B cell (primary cell): ENCODE results near the gene KRTAP4-6. TPM values are rescaled to one million over a fixed set of nuclear protein-coding genes. Genes with fewer than 3 reads are reported as not detected.
"Not testable (repeated sequence)": the region's sequence is repeated elsewhere in the genome, so short reads cannot be mapped to it uniquely, and the experiment has no call there.

Source experiments
- ATAC-seq: fragments of 200-7000 bp; cut with Tn5 transposase; one replicate; pipeline ENCODE4 v1.10.0; 2021; ENCODE audit warnings: low read depth, mild to moderate bottlenecking, moderate number of reproducible peaks, moderate library complexity
- CTCF ChIA-PET: fragments of 350-600 bp; sonication (Branson Sonifier 250); formaldehyde crosslinking; loops from one replicate; lab custom pipeline; 2021; ENCODE audit warnings: antibody characterized with exemption, inconsistent platforms; lab: Charles Lee
- POLR2A ChIA-PET: fragments of 350-600 bp; sonication (Branson Sonifier 250); formaldehyde crosslinking; loops from one replicate; lab custom pipeline; 2021; ENCODE audit warnings: antibody characterized with exemption; lab: Charles Lee
- DNase-seq: peaks from one replicate; pipeline ENCODE4 v3.0.0; 2013
- H2AFZ ChIP-seq: 2 replicates; pipeline ENCODE4 v1.6.1; 2012; ENCODE audit warnings: mild to moderate bottlenecking, low read depth, low read length; ENCODE audit not compliant: insufficient read depth, poor library complexity, severe bottlenecking
- H3K27ac ChIP-seq, 2 donors: 1 replicate in 1 of 2; 2 replicates in 1 of 2; pipeline ENCODE4 v1.5.1; 2012 to 2013; ENCODE audit warnings: low read length in 2 of 2, mild to moderate bottlenecking in 2 of 2, moderate library complexity in 1 of 2
- H3K27me3 ChIP-seq, 4 experiments: fragments of 200-600 bp in 1 of 4; sonication (generic) in 1 of 4; replicated peaks in 1 of 4; 1 replicate in 2 of 4; 2 replicates in 2 of 4; pipeline versions ENCODE4 v1.6.1 to v1.7.0; 2013 to 2016; ENCODE audit warnings: low read length in 3 of 4, mild to moderate bottlenecking in 2 of 4, mixed read lengths in 1 of 4, moderate library complexity in 1 of 4; ENCODE audit not compliant: insufficient read depth in 4 of 4, control insufficient read depth in 3 of 4; ENCODE audit errors: control extremely low read depth in 1 of 4
- H3K36me3 ChIP-seq, 2 experiments: replicated peaks in 1 of 2; 1 replicate in 1 of 2; 2 replicates in 1 of 2; pipeline versions ENCODE4 v1.6.1 to v1.7.1; 2013; ENCODE audit warnings: low read length in 1 of 2; ENCODE audit not compliant: insufficient read depth in 2 of 2, control insufficient read depth in 1 of 2; ENCODE audit errors: control extremely low read depth in 1 of 2, extremely low read depth in 1 of 2
- H3K4me1 ChIP-seq, 2 donors: fragments of 200-600 bp in 1 of 2; sonication (generic) in 1 of 2; 1 replicate in 1 of 2; 2 replicates in 1 of 2; pipeline versions ENCODE4 v1.5.1 to v1.6.1; 2013 to 2017; ENCODE audit warnings: low read length in 2 of 2; ENCODE audit not compliant: control insufficient read depth in 2 of 2, insufficient read depth in 2 of 2
- H3K4me2 ChIP-seq: replicated peaks from 2 replicates; pipeline ENCODE3; 2012; ENCODE audit warnings: mild to moderate bottlenecking, low read depth, low read length; ENCODE audit not compliant: poor library complexity, severe bottlenecking
- H3K4me3 ChIP-seq, 5 experiments: fragments of 200-600 bp in 1 of 5; sonication (generic) in 1 of 5; 1 replicate in 3 of 5; 2 replicates in 2 of 5; pipeline versions ENCODE4 v1.5.1 to v1.7.0; 2011 to 2016; ENCODE audit warnings: low read length in 4 of 5, mild to moderate bottlenecking in 4 of 5, low read depth in 2 of 5, control low read depth in 1 of 5, moderate library complexity in 1 of 5; ENCODE audit not compliant: insufficient read depth in 1 of 5; ENCODE audit errors: control extremely low read depth in 1 of 5, extremely low read depth in 1 of 5
- H3K79me2 ChIP-seq: fragments of 200-600 bp; sonication (generic); one replicate; pipeline ENCODE4 v1.6.0; 2016; ENCODE audit warnings: low read length; ENCODE audit not compliant: control insufficient read depth, insufficient read depth
- H3K9ac ChIP-seq: fragments of 200-600 bp; sonication (generic); 2 replicates; pipeline ENCODE4 v1.6.1; 2017; ENCODE audit warnings: mild to moderate bottlenecking, low read length, moderate library complexity
- H3K9me3 ChIP-seq, 3 donors: one replicate each; pipeline versions ENCODE4 v1.6.1 to v1.7.1; 2013; ENCODE audit warnings: low read length in 2 of 3; ENCODE audit not compliant: control insufficient read depth in 2 of 3, insufficient read depth in 1 of 3; ENCODE audit errors: control extremely low read depth in 1 of 3
- H4K20me1 ChIP-seq: 2 replicates; pipeline ENCODE4 v1.6.0; 2012; ENCODE audit warnings: mild to moderate bottlenecking, low read length; ENCODE audit not compliant: insufficient read depth, control insufficient read depth, poor library complexity, severe bottlenecking
- H3K27ac Mint-ChIP-seq: one replicate; pipeline ENCODE4 v1.8.0; 2021; ENCODE audit warnings: mixed read lengths
- H3K27me3 Mint-ChIP-seq: one replicate; pipeline ENCODE4 v1.8.0; 2021; ENCODE audit warnings: mixed read lengths
- H3K4me1 Mint-ChIP-seq: one replicate; pipeline ENCODE4 v1.8.0; 2021; ENCODE audit warnings: mixed read lengths
- H3K4me3 Mint-ChIP-seq: one replicate; pipeline ENCODE4 v1.8.0; 2021; ENCODE audit warnings: mixed read lengths
- H3K9me3 Mint-ChIP-seq: one replicate; pipeline ENCODE4 v1.8.0; 2022; ENCODE audit warnings: mixed read lengths; ENCODE audit not compliant: insufficient read depth
- EZH2 ChIP-seq: IDR thresholded peaks from 2 replicates; pipeline ENCODE4 v1.6.1; 2012; ENCODE audit warnings: borderline replicate concordance, low read depth, mild to moderate bottlenecking, moderate library complexity, low read length; ENCODE audit not compliant: insufficient read depth, poor library complexity, severe bottlenecking
- WGBS: methylation state at CpG from one replicate; pipeline ENCODE4 v1.1.5; 2013; ENCODE audit warnings: missing lambda C conversion rate; ENCODE audit not compliant: insufficient coverage; 5-methylcytosine and 5-hydroxymethylcytosine counted together
- intact Hi-C: fragments of 100-400 bp; cut with micrococcal nuclease; formaldehyde crosslinking; loops from one replicate; pipeline ENCODE4 v1.10.0; 2022
- polyA plus RNA-seq: library from polyadenylated mRNA; depleted of rRNA; stranded (reverse); fragments of >200 nt; gene quantifications from 2 replicates; pipeline ENCODE4 v1.2.3, GENCODE V29; 2012
- total RNA-seq, 2 donors: library from RNA; stranded (reverse); fragments of 120-200 nt in 1 of 2; gene quantifications; 1 replicate in 1 of 2; 2 replicates in 1 of 2; pipeline versions ENCODE4 v1.2.3 to v1.2.4, GENCODE V29; 2013 to 2022
- TF ChIP-seq, protein P1 (sequence below): fragments of 200-600 bp; IDR thresholded peaks from one replicate; pipeline ENCODE4 v1.8.0; 2022; ENCODE audit warnings: antibody characterized with exemption, mild to moderate bottlenecking

The KRTAP4-6 gene
- total and polyA plus RNA-seq, 2 donors (not counting 1 experiment from before 2014, with no cell fraction given) = not detected

DNA sequence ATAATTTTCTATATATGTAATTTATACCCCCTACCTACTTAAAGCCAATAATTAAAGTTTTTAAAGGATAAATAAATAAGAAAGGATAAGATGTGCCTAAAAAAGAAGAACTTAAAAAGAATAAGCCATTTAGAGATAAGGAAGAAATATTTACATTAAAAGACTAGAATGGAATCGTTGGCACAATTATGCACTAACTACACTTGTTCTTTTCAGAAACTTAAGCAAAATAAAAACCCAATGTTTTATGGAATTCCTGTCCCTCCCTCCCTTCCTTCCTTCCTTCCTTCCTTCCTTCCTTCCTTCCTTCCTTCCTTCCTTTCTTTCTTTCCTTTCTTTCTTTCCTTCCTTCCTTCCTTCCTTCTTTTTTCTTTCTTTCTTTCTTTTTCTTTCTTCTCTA, 4.5 kb upstream of the KRTAP4-6 start:
- Mint-ChIP-seq H3K4me3 (no peak overlapping the region), H3K27me3 (peaks cover 7% of the 10 kb centered on the region), H3K4me1 (no peaks in the 10 kb centered on the region), H3K9me3 (peaks cover 10% of the 10 kb centered on the region), H3K27ac (no peak overlapping the region)
- ChIA-PET CTCF (no interaction called here), POLR2A (no interaction called here)
- Histone ChIP-seq H3K4me1 (no peaks in the 10 kb centered on the region), H3K36me3 (no peaks in the 10 kb centered on the region), H3K4me2 (no peak overlapping the region), H2AFZ (no peak overlapping the region), H3K9ac (no peak overlapping the region), H3K27ac (no peak overlapping the region), H3K9me3 (peaks cover 5 to 14% (median 11%) of the 10 kb centered on the region in 3 donors), H3K79me2 (no peaks in the 10 kb centered on the region), H3K4me3 (no peak overlapping the region), H4K20me1 (no peaks in the 10 kb centered on the region), H3K27me3 (no peaks in the 10 kb centered on the region)
- TF ChIP-seq, protein P1, sequence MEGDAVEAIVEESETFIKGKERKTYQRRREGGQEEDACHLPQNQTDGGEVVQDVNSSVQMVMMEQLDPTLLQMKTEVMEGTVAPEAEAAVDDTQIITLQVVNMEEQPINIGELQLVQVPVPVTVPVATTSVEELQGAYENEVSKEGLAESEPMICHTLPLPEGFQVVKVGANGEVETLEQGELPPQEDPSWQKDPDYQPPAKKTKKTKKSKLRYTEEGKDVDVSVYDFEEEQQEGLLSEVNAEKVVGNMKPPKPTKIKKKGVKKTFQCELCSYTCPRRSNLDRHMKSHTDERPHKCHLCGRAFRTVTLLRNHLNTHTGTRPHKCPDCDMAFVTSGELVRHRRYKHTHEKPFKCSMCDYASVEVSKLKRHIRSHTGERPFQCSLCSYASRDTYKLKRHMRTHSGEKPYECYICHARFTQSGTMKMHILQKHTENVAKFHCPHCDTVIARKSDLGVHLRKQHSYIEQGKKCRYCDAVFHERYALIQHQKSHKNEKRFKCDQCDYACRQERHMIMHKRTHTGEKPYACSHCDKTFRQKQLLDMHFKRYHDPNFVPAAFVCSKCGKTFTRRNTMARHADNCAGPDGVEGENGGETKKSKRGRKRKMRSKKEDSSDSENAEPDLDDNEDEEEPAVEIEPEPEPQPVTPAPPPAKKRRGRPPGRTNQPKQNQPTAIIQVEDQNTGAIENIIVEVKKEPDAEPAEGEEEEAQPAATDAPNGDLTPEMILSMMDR = no peak
- TF ChIP-seq EZH2 = no peak
- DNase-seq (no peak), ATAC-seq (no peak)
- intact Hi-C loops = no loop called here
- no CpG with 5 or more reads among the region's 1 CpG for WGBS

DNA sequence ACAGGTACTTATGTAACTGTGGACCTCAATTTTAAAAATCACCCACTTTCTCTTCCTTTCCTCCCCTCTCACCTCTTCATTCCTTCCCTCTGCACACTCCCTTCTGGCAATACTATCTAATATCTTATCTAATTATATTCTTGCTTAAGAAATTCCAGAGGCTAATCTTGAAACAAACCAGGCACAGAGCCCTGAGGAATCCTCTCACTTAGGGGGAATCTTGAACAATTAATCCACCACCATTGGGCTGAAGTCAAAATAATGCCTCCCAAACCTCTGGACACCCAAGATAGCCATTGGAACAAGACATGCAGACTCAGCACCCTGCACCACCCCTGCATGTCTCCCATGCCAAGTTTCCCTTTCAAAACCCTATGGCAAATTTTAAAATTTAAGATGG, 1.0 kb upstream of the KRTAP4-6 start:
- ChIA-PET CTCF (no interaction called here), POLR2A (no interaction called here)
- Histone ChIP-seq H3K27me3 (no peaks in the 10 kb centered on the region), H3K79me2 (no peaks in the 10 kb centered on the region), H3K9me3 (peaks cover 6 to 16% (median 14%) of the 10 kb centered on the region in 3 donors), H4K20me1 (no peaks in the 10 kb centered on the region), H3K36me3 (no peaks in the 10 kb centered on the region), H3K4me2 (no peak overlapping the region), H3K9ac (no peak overlapping the region), H3K4me3 (no peak overlapping the region), H3K27ac (no peak overlapping the region), H2AFZ (no peak overlapping the region), H3K4me1 (no peaks in the 10 kb centered on the region)
- Mint-ChIP-seq H3K4me3 (no peak overlapping the region), H3K27ac (no peak overlapping the region), H3K4me1 (no peaks in the 10 kb centered on the region), H3K9me3 (peaks cover 14% of the 10 kb centered on the region), H3K27me3 (peaks cover 16% of the 10 kb centered on the region)
- intact Hi-C loops = no loop called here
- DNase-seq = no peak
- ATAC-seq = no peak
- TF ChIP-seq EZH2 = no peak
- TF ChIP-seq, protein P1 = no peak

DNA sequence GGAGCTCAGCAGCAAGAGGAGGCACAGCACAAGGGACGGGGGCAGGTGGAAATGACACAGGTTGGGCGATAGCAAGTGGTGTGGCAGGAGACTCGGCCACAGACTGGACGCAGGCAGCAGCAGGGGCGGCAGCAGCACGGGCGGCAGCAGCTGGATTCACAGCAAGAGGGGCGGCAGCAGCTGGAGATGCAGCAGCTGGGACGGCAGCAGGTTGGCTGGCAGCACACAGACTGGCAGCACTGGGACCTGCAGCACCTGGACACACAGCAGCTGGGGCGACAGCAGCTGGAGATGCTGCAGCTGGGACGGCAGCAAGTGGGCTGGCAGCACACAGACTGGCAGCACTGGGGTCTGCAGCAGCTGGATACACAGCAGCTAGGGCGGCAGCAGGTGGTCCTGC, 479 bp downstream of the KRTAP4-6 start:
- H3K4me3 Mint-ChIP-seq, DNase-seq, intact Hi-C loops, H3K79me2 ChIP-seq, H3K4me3 ChIP-seq, H4K20me1 ChIP-seq, H3K4me1 Mint-ChIP-seq, H3K27ac ChIP-seq, H3K9ac ChIP-seq, H3K27ac Mint-ChIP-seq, H3K27me3 ChIP-seq, H3K36me3 ChIP-seq, ATAC-seq, H3K4me1 ChIP-seq, H3K4me2 ChIP-seq, H2AFZ ChIP-seq, CTCF ChIA-PET: not testable (repeated sequence)
- peaks cover 14% of the 10 kb centered on the region for H3K9me3 Mint-ChIP-seq
- peaks cover 16% of the 10 kb centered on the region for H3K27me3 Mint-ChIP-seq
- POLR2A ChIA-PET = interaction anchor here (0.7 kb wide), 1 partner anchor 732 kb away, joined by 3 read pairs; no protein-coding TSS in a partner anchor
- 94% methylated on average over 12 of the region's 12 CpGs for WGBS
- peaks cover 6 to 16% (median 14%) of the 10 kb centered on the region in 3 donors for H3K9me3 ChIP-seq
